Eye (tissue), 1 donor: ENCODE results near the gene SFXN1.

Experiments
- DNase-seq: peaks from one replicate; pipeline ENCODE4 v3.0.0-alpha.2; 2015

SFXN1 gene

DNA sequence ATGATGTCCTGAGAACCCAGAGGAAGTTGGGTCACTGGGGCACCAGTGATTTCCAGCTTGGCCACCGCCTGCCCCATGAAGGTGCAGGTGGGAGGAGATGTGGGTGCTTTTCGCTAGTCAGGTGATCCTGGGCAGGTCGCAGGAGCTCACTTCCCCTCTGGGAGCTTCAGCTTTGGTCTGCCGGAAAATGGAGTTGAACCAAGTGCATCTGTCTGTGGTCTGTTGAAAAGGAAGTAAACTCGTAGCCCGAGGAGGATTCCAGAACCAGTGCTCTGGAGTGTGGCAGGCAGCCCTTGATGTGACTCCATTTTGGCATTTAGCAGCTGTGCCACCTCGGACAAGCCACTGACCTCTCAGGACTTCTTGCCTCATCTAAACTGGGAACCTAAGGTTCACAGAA is 97.7 kb downstream of the SFXN1 start:
- DNase-seq = no peak

DNA sequence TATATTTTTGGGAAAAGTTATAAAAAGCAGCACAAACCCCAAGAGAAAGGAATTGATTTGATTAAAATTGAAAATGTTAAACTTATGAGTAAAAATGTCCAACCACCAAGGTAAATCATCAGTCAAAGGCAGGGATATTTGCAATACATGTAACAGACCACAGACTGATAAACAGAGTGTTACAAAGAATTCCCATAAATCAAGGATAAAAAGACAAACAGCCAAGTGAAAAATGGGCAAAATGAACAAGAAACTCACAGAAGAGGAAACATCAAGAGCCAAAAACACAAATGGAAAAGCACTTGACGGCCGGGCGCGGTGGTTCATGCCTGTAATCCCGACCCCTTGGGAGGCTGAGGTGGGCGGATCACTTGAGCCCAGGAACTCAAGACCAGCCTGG is 98.2 kb downstream of the SFXN1 start:
- DNase-seq = no peak
